HG03135 (cell line): Measurements from ENCODE around the gene DACH2.

Source experiments
- ATAC-seq: cut with Tn5 transposase; IDR thresholded peaks from one replicate; pipeline ENCODE4 v1.9.1; 2021; ENCODE audit warnings: mild to moderate bottlenecking, moderate library complexity; ENCODE audit not compliant: unreplicated experiment

DACH2 gene

GRCh38 chrX:86295293-86295692, 147.0 kb downstream of the DACH2 start:
- ATAC-seq = no peak

GRCh38 chrX:86322913-86323312, 174.7 kb downstream of the DACH2 start:
- no peak for ATAC-seq

- no peak for ATAC-seq
Observed at GRCh38 chrX:86329174-86329573, 180.9 kb downstream of the DACH2 start.

DNA sequence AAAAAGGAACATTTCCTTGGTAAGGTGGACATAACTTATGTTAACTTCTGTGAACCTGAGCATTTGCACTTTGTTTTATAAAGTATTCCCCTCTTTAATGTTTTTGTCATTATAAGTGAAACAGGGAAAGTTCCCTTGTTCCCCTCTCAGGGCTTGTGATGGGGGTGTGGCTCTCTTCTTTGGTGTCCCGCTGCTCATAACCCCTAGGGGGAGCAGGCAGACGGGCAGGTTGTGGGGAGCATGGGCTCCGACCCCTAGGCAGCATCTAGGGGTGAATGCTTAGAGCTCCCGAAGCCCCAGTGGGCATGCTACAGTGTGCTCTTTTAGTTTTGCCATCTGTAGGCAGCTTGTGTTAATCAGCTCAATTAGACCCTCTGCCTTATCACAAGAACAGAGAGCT, 200.4 kb downstream of the DACH2 start:
- ATAC-seq = no peak

GRCh38 chrX:86349115-86349514, 200.9 kb downstream of the DACH2 start:
- no peak for ATAC-seq

GRCh38 chrX:86369847-86370630, 221.8 kb downstream of the DACH2 start:
- ATAC-seq = no peak

DNA sequence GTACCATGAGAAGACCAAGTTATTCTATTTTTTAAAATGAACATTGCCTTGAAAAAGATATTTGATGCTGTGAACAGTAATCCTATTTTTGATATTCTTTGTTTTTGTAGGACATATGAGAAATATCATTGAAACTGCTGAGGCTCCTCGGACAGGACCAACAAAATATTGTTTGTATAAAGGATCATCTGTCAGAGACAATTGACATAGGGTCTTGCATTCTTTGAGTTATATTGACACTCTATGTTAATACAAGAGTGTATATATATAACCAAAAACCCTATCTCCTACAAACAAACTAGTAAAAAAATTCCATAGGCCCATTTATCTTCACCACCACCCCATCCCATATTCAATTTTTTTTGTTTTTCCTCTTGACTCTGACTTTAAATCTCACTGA, 222.7 kb downstream of the DACH2 start:
- ATAC-seq = no peak

DNA sequence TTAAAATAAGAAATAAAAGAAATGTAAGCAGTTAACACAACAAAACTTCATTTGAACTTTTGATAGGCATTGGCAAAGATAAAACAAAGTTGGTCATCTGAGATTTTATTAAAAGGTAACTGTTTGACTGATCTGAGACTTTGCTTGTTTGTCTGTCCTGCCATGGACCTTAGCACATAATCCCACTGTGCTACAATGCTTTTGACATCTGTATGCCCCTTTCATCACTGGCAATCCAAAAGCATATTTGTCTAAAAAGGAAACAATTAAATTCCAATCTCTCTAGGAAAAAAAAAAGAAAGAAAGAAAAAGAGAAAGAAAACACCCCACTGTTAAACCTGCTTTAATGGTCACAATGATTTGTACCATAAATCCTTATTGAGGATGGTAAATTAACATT, 231.0 kb downstream of the DACH2 start:
- ATAC-seq = no peak

DNA sequence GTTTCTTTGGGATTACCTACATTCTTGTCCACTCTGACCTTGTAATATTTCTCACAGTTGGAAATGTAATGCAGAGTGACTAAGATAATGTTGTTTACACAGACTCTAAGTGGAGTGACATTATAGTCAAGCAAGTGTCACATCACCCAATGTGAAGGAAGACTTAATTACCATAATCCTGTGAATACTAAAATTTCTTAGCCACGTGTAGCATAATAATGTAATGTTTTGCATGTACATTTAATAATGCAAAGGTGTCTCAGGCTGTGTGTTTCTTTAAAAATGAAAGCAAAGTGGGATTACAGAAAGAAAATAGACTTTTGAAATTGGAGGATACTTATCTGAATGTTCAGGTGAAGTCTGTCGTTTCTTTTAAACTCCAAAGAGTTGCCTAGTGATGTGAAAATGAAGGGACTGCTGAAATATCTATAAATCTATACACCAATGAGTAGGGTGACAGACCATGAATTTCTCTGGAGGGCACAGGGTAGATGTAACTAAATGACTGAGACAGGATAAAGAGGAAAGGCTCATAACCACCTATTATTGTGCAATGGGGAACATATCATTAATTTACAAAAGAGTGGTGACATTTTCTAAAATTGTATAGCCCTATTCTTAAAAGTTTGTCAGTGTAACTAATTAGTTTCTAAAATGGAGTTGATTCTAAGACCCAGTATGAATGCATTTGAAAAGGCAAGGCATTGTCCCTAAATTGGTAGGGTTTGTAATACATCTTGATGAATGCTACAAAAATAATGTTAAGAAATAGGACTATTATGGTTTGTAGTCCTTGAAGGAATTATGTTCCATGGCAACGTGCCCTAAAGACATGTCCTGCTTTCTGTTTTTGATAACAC, 235.7 kb downstream of the DACH2 start:
- no peak for ATAC-seq

DNA sequence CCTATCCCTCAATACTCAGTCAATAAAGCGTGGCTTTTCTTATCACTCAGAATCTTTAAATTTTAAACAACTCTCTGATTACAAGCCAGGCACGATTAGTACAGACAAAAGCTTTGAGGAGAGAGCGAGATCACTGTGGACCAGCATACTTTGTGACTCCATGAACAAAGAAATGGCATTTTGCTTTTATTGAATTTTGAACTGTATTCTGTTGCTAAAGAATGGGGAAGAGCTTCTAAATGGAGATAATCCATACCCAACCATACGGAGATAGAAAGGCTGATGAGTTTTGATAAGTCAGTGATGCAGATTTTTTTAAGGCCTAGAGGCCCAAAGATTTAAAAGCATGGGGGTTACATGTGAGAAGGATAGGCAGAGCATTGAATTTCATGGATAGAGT, 259.1 kb downstream of the DACH2 start:
- ATAC-seq = no peak

- ATAC-seq = no peak
Observed at GRCh38 chrX:86421771-86422170, 273.5 kb downstream of the DACH2 start.

DNA sequence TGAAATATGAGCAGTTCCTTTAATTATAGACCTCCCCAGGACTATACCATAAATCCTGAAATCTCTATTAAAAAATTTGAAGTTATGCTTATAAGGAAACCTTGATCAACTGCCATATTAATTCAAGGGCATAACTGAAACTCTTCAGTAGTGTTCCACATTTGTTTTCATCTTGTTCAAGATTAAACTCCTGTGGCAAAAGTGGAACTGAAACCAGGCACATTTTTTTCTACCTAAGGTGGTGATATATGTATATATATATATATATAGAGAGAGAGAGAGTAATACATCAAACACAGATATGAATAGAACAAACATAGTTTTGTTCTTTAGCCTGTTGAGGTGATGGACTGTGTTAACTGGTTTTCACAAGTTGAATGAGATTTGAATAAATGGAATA, 287.9 kb downstream of the DACH2 start:
- no peak for ATAC-seq

GRCh38 chrX:86455495-86455894, 307.2 kb downstream of the DACH2 start:
- no peak for ATAC-seq

DNA sequence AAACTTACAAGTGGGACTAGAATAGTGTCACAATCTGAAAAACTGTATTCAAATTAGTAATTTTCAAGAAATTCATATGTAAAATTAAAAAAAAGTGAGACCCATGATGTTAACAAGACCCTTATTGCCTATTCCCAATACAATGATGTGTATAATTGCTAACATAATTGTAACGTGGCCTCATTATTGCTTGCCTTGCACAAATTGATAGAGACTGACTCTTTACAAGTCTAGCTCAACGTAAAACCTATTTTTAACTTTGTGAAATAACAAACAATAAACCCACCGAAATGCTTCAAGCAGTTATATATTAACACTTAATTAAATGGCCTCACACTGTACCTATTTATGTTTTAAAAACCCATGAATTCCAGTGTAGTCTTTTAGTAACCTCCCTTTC, 312.5 kb downstream of the DACH2 start:
- no peak for ATAC-seq

GRCh38 chrX:86504297-86504696, 356.0 kb downstream of the DACH2 start:
- no peak for ATAC-seq

DNA sequence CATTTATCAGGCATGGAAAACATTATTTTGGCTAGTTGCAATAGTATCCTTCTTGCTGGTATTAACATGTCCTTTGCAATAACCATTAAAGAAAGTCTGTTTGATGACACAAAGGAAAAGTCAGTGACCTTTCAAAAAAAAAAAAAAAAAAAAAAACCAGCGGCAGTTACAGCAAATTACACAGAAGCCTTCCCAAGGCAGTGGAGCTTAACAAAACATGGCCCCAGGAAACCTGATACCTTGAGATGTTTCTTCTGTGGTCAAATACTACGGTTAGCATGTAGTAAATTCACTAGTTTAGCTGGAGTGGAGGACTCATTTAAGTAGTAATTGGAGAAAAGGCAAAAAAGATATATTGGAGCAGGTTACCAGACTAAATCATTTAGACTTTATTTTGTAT, 359.1 kb downstream of the DACH2 start:
- no peak for ATAC-seq

GRCh38 chrX:86579777-86580176, 431.5 kb downstream of the DACH2 start:
- no peak for ATAC-seq

- no peak for ATAC-seq
Observed at GRCh38 chrX:86604607-86605006, 456.4 kb downstream of the DACH2 start.

DNA sequence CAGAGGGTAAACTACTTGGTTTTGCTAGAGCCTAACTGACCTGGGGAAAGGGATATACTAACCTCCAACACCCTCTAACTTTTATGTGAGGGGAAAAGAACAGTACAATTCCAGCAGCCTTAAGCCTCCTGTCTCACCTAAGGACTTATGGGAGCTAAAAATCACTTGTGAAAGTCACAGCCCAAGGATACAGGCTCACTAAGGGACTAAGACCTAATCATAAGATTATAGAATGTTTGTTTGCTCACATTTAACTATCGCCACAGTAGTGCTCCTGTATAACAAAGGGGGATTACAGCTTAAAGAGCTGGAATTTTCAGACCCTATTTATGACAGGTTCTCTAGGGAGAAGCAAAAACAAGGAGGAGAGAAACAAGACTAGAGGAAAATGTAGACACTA, 548.7 kb downstream of the DACH2 start:
- ATAC-seq = no peak

DNA sequence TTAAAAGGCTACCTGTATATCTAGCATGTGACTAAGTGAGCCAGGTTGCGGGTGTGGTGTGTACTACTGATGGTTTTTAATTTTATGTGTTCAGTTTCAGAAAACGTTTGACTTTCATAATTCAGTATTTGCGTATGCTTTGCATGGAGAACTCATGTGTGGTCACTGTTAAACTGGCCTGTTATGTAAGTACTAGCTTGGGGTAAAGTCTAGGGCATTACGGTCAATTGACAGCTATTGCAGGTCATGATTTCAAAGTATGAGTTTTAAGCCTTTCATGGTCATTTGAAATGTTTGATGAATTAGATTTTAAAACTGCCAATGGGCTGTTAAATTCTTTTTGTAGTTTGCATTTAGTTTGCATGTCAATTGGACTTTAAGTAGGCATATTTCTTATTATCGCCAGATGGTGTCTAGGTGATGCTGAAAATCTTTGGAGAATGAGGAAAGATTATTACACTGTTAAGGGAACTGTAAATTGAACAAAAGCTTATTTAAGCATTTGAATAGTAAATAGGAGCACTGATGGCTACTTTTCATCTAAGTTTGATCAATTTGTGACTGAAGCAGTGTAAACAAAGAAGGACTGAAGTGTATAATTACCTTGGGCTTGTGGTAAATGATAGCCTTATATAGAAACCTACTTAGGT, 563.4 kb downstream of the DACH2 start:
- no peak for ATAC-seq

DNA sequence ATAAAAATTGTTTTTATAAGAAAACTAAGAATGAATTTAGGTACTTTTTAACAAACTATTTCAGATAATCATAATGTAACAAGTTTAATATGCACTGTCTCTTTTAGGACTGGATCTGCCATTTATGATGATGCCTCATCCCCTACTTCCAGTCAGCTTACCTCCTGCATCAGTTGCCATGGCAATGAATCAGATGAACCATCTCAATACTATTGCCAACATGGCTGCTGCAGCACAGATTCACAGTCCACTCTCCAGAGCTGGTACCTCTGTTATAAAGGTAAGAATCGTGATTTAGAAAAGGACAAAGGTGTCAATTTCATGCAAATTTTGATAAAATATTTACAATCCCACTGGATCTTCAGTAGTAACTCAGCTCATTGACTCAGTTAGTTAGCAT, 566.2 kb downstream of the DACH2 start:
- ATAC-seq = no peak

DNA sequence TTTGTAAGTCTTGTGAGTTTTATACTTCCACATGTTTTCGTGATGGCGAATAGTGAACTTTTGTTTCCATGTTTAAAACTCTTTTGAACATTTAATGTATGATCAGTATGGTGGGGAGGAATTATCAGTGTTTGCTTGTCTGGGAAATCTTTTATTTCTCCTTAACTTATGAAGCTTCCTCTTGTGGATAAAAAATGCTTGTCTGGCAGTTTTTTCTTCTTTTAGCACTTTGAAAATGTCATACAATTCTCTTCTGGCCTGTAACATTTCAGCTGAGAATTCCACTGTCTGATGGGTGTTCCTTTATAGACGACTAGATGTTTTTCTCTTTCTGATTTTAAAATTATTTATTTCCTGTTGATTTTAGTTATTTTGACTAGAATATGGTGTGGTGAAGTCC, 576.0 kb downstream of the DACH2 start:
- no peak for ATAC-seq
